NCI-H345 treated with DMSO at 0.1 percent for 48 hours (cell line): Measurements from ENCODE around the gene CKAP4.

ENCODE experiments used
- DNase-seq: peaks from one replicate; lab custom pipeline; 2025; ENCODE audit not compliant: unreplicated experiment; lab: John Stamatoyannopoulos, UW

CKAP4 gene

DNA sequence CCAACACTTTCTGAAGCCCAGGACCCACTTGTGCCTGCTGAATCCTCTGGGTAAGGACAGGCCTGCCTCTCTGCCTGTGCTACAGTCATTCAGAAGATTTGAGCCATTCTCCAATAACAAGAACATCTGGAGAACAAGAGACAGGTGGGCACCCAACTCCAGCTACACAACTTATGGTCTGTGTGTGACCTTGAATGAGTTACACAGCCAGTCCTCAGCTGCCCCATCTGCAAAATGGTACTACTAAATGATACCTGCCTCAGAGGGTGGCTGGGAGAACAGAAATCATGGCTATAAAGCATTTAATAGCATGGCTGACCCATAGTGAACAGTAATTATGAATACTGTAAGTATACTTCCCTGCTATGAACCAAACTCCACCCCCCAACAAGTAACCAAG lies 4.2 kb downstream of the CKAP4 start:
- DNase-seq, result no peak

DNA sequence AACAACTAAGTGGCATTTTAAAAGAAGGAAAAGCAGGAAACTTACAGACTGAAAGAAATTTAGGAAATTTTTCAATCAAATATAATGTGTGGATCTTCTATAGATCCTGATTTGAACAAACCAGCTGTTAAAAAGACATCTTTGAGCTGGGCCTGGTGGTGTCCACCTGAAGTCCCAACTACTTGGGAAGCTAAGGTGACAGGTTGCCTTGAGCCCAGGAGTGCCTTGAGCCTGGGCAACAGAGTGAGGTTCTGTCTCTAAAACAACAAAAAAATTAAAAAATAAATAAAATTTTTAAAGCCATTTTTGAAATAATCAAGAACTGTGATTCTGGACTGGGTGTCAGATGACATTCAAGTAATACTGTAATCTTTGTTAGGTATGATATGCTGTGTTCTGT lies 7.0 kb downstream of the CKAP4 start:
- DNase-seq, result no peak

DNA sequence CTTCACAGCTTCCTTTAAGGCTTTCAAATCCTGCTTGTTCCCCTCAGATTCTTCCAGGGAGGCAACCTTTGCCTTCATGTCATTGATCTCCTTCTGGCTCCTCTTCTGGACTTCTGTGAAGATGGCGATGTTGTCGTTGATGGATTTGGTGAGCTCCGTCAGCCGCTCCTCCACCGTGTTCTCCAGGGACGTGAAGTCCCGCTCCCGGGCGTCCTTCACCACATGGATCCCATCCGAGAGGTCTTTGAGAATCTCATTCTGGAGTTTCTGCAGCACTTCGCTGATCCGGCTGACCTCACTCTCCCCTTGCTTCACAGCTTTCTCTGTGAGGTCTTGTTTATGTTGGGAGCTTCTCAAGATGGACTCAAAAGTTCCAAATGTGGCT lies 7.9 kb downstream of the CKAP4 start:
- DNase-seq, result no peak

DNA sequence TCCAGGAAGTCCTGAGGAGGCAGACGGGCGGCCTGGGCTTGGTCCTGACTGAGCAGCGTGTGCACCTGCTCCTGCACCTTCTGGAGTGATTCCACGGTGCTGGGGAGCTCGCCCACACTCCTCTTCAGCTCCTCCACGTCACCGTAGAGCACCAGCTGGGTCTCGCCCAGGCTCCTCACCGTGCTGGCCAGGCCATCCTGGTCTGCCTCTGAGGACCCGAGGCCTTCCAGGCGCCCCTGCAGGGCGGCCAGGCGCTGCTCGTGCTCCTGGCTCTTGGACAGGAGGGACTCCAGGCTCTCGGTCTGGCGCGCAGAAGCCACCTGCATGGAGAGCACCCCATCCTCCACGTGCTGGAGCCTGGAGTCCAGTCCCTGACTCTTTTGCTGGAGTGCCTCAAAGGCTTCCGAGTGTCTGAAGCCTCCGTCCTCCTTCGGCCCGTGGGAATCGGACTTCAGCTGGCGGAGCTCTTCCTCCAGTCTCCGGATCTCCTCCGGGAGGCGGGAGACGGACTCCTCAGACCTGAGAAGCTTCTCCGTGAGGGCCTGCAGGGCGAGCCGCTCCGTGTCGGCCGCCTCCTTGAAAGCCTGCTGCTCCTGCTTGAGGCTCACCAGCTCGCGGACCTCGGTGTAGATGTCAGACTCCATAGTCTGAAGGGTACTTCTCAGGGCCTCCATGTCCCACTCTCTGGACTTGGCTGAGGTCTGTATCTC lies 8.4 kb downstream of the CKAP4 start:
- no peak for DNase-seq

DNA sequence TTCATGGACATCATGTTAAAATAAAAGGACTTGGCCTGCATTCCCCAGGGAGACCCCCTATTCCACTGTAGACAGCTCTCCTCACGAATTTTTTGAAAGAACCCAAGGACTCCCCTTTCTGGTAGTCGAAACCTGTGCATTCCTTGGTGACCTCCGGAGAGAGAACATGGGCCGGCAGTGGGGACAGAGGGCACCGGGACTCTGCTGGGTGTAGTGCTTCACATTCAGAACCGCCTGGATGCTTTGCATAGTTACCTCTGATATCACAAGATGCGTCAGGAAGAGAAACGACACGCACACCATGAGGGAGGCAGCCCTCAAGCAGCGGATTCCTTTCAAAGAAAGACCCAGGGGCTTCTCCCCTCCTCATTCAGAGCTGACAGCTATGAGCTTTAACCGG lies 9.7 kb downstream of the CKAP4 start:
- DNase-seq, result no peak

DNA sequence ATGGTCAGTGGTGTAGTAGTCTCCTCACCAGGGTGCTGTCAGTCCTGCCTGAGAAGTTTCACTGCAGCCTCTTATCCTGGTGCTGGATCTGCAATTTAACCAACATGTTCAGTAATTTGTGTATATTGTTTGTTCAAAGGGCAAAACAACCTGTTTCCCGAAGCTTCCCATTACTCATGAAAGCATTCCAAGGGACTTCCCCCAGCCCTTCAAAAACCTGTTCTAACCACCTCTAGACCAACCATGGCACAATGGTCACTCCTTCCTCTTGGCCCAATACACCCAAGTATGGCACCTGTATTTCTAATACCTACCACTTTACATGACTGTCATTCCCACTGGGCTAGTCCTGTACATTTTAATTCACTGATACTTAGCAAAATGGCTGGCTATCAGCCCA lies 12.1 kb downstream of the CKAP4 start:
- DNase-seq, result no peak

DNA sequence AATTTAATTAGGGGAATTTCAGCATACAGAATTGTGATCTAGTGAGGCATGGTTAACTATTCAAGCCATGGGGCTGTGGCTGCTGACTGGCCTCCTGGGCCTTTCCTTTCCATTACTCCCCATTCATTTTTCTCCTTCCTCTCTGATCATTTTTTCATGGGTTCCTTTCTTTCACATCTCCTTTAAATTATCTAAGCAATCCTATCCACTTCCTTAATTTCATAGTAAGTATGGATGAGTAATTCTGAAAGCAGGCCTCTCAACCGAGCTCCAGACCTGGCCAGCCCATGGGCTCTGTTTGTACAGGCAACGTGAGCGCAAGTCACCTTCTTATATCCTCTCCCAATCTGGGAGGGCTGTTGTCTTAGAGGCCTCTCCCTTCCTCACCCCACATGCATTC lies 13.4 kb downstream of the CKAP4 start:
- no peak for DNase-seq

DNA sequence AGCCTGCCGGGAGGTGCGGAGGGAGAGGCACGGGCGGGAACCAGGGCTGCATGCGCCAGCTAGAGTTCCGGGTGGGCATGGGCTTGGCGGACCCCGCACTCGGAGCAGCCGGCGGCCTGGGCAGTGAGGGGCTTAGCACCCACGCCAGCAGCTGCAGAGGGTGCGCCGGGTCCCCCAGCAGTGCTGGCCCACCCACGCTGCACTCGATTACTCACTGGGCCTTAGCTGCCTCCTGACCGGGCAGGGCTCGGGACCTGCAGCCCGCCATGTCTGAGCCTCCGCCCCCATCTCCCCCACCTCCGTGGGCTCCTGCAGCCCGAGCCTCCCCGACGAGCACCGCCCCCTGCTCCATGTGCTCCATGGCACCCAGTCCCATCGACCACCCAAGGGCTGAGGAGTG lies 14.8 kb downstream of the CKAP4 start:
- no peak for DNase-seq

DNA sequence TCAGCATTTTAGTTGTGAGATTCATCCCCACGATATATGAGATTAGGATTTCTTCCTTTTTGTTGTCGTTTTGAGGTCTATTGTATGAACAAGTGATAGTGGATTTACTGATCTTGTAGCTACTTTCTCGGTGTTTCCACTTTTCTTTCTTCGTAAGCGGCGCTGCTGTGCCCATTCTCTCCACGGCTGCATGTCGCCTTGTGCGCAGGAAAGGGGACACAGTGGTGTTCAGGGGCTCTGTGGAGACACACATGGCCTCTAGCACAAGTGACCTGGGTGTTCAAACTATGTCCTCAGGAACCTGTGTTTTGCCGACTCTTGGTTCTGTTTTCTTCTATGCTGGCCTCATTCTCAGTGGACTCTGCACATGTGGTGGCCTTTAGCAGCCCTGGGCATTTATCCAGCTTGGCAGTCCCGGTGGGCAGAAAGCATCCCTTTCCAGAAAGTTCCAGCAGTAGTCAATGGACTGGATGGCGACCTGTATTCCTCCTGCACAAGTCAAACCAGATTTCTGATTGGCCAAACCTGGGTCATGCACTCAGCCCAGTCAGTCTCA lies 18.7 kb downstream of the CKAP4 start:
- DNase-seq, result no peak

DNA sequence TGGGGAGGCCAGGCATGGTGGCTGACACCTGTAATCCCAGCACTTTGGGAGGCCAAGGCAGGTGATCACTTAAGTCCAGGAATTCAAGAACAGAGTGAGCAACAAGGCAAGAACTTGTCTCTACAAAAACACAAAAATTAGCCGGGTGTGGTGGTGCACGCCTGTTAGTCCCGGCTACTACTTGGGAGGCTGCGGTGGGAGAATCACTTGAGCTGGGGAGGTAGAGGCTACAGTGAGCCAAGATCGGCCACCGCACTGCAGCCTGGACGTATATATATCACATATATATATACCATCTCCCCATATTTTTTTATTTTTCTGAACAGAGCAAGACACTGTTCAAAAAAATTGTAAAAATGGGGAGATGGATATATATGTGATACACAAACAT lies 19.5 kb downstream of the CKAP4 start:
- no peak for DNase-seq

DNA sequence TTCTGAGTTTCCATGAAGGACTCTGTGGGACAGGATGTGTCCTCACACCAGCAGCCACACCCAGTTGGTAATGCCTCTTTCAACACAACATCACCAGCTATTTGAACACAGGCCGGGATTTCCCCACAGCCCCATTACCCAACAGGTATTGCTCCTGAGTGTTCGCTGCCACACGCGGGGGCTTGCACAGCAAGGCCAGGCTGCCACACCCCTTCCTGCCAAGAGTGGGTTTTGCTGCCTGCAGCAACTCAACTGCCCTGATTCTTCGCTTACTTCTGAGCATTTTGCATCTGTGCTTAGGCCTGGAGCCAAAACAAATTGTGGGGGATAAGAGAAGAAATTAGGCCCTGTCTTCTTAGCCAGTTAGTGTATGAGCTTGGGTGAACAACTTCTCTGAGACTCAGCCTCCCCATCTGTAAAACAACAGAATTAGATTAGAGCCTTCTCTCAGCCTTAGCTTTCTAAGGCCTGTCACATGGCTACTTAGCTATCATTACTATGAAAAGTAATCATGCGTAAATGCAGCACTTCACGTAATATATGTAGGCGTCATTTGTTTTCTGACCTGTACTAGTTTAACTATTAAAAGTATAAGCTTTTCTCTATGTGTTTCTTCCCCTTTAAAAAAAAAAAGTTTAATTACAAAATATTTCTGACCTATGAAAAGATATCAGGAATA lies 20.0 kb downstream of the CKAP4 start:
- DNase-seq, result no peak

DNA sequence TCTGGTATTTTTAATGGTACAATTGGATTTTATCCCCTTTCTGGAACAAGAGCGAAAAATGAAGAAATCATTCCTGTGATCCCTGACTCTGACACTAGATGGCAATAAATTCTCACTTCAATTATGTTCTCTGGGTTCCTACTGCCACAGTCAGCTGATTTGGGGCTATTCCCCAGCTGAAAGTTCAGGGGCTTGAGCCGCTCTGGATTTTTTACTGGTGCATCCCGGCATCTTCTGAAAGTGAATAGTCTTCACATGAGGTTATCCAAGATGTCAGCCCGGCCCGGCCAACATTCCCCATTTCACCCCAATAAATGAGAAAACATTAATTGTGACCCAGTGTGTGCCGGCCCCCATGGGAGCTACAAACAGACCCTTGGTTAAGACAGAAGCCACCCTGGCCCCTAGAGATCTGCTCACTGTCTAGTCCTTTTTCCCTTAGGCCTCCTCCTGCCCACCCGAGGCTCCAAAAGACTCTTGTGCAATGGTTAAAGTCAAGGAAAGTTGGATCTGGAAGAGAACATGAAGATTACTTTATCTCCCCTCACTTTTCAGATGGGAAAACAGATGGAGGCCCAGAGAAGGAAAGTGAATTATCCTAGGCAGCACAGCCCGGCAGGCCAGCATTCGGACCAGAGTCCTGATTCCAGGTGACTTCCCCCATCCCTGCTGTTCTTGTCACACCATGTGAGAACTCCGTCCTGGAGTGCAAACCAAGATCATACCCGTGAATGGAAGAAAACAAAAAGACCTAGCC lies 20.8 kb downstream of the CKAP4 start:
- DNase-seq, result peak; percentile 62

DNA sequence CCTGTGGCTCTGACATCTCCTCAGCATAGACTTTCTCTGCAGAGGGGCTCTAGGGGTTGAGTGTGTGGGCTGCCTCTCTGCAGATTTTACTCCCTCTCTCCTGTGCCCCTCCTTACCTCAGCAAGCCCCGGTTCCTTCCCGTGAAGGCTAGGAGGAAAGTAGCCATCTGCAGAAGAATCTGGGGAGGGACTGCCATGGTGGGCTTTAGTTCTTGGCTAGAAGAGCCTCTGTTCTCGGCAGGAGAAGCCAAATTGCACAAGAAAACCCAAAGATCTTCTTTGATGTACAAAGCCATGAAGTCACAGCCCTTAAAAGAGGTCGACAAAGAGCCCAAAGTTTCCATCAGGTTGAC lies 23.5 kb downstream of the CKAP4 start:
- no peak for DNase-seq

DNA sequence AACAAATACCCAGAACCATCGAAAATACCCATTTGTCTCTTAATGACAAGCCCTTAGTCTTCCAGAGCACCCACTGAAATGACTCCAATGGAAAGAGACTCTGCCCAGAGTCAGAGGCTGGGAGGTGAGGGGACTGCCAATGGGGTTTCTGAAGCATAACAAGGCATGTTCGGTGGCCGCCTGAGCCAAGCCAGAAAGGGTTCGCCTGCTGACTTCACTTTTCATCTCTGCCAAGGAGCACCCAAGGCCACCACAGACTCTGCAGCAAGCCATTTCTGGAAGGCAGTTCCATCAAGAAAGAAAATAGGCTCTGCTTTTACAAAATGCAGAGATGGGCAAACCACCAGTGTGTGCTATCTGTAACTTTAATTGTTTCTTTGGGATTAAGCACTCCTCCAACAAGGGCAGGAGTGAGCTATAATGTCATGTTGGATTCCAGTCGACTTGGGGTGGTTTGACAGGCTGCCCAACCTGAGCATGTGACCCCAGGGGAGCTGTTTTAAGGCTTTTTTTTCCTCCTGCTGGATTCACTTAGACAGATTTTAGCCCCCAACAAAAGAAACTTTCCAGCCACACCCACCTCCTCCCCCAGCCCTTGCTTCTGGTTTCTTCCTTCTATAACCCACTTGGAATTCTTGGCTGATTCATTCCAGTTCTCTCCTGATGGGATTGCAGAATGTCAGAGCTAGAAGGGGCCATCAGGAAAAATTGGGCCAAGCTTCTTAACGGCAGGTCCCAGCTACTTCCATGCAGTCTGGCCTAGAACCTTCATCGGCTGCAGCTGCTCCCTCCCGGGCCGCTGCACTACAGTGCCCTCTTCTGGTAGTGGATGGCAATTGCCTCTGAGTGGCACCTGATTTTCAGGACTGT lies 24.1 kb downstream of the CKAP4 start:
- peak; percentile 24 for DNase-seq

DNA sequence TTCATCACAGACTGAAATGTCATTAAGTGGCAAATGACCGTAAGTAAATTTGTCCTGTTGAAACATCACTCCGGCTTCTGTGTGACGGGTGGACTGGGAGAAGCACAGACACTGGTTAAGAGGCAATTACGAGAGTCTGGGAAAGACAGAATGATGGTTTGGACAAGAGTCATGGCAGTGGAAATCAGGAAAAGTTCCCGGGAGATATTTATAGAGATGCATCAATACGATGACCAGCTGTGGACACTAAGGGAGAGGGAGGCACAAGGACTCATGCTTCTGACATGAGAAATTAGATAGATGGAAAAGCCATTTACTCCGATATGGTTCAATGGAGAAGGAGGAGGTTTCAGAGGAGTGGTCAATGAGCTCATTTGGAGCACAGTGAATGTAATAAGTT lies 27.3 kb downstream of the CKAP4 start:
- DNase-seq, result no peak

DNA sequence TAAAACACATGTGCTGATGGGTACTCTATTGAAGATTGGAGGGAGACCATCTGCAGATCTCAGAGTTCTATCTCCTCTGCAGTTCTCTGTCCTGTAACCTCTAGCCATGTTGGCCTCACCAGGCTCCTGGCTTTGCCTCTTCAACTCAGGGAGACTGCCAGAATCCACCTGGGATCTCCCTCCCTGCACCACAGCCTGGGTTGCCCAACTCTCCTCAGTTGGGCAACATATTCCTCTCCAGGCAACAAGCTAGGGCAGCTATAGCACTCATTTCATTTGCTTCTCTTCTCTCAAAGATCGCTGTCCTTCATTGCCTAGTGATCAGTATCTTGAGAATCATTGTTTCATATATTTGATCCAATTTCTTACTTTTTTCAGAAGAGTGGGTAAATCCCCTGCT lies 28.8 kb downstream of the CKAP4 start:
- no peak for DNase-seq

DNA sequence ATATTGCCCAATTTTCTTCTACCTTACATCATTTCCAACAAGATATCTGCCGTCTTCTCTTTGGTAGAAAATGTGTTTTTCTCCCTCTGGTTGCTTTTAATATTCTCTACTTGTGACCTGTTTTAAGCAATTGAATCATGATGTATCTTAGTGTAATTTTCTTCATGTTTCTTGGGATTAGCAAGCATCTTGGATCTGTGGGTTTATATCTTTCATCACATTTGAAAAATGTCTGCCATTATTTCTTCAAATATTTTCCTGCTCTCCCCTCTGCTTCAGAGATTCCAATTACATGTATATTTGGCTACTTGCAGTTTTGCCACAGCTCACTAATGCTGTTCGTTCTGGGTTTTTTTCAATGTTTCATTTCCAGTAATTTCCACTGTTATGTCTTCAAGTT lies 30.1 kb downstream of the CKAP4 start:
- DNase-seq, result no peak

DNA sequence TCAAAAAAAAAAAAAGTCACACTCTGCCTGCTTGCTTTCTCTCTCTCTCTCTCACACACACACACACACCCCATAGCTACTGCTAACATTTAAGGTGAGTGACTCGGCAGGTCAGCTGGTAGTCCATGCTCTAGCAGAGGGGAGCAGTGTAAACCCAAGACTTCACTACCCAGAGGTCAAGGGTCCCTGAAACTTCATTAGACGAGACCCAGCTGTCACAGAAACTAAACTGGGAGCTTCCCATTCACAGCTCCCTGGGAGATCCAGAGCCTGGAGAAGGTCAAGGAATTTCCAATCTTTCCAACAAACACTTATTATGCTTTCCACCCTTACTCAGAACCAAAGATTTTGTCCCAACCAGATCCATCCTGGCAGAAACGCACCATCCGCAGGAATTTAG lies 33.2 kb downstream of the CKAP4 start:
- DNase-seq, result no peak

DNA sequence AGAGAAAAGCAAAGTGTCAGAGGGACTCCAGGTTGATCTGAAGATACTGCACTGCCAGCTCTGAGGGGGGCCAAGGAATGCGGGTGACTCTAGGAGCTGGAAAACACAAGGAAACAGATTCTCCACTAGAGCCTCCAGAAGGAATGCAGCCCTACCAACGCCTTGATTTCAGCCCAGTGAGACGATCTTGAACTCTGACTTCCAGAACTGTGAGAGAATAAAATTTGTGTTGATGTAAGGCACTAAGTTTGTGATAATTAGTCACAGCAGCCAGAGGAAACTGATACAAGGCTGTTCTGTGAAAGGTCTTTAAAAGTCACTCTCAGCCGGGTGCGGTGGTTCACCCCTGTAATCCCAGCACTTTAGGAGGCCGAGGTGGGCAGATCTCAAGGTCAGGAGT lies 34.2 kb downstream of the CKAP4 start:
- no peak for DNase-seq

DNA sequence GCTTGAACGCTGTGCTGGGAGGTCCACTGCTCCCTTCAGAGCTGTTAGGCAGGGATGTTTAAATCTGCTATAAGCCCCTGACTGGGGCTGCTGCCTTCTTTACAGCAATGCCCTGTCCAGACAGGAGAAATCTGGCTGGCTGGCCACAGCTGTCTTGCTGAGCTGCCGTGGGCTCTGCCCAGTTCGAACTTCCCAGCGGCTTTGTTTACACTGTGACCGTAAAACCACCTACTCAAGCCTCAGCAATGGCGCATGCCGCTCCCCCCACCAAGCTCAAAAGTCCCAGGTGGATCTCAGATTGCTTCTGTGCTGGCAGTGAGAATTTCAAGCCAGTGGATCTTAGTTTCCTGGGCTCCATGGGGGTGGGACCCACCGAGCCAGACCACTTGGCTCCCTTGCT lies 35.8 kb downstream of the CKAP4 start:
- no peak for DNase-seq
